Mucosa of rectum (tissue), 2 donors: Measurements from ENCODE around the gene DUSP16.
"Not testable (repeated sequence)": the region's sequence is repeated elsewhere in the genome, so short reads cannot be mapped to it uniquely, and the experiment has no call there.

Experiments
- H3K27ac ChIP-seq, 2 donors: one replicate each; pipeline ENCODE4 v1.7.0; 2013; ENCODE audit warnings: inconsistent platforms in 2 of 2, low read depth in 2 of 2, low read length in 2 of 2
- H3K27me3 ChIP-seq, 2 donors: one replicate each; pipeline ENCODE4 v1.7.0; 2013; ENCODE audit warnings: low read length in 2 of 2; ENCODE audit not compliant: control insufficient read depth in 2 of 2, insufficient read depth in 2 of 2
- H3K36me3 ChIP-seq, 2 donors: one replicate each; pipeline ENCODE4 v1.7.0; 2013; ENCODE audit warnings: low read length in 2 of 2; ENCODE audit not compliant: control insufficient read depth in 2 of 2, insufficient read depth in 2 of 2
- H3K4me1 ChIP-seq, 2 donors: one replicate each; pipeline ENCODE4 v1.7.0; 2013; ENCODE audit warnings: low read length in 2 of 2, mild to moderate bottlenecking in 1 of 2; ENCODE audit not compliant: control insufficient read depth in 2 of 2, insufficient read depth in 2 of 2
- H3K4me3 ChIP-seq, 2 donors: one replicate each; pipeline ENCODE4 v1.7.0; 2013; ENCODE audit warnings: low read length in 2 of 2
- H3K9ac ChIP-seq, 2 donors: one replicate each; pipeline ENCODE4 v1.7.0; 2013; ENCODE audit warnings: low read length in 2 of 2, low read depth in 1 of 2, mild to moderate bottlenecking in 1 of 2
- H3K9me3 ChIP-seq, 2 donors: one replicate each; pipeline ENCODE4 v1.7.0; 2013; ENCODE audit warnings: low read length in 2 of 2; ENCODE audit not compliant: control insufficient read depth in 2 of 2
- donor health status: healthy.
- donor health status: Normal muscosa, but diverticular disease.

DUSP16 gene

GRCh38 chr12:12585115-12585863 is 22.6 kb upstream of the DUSP16 start:
- Histone ChIP-seq H3K36me3 (no peaks in the 10 kb centered on the region), H3K9ac (no peak overlapping the region), H3K4me1 (peaks cover 16 to 24% of the 10 kb centered on the region in 2 donors), H3K27ac (no peak overlapping the region), H3K4me3 (no peak overlapping the region), H3K27me3 (peaks cover 0 to 2% of the 10 kb centered on the region in 2 donors), H3K9me3 (no peaks in the 10 kb centered on the region)

GRCh38 chr12:12583510-12584178 is 21.0 kb upstream of the DUSP16 start:
- Histone ChIP-seq H3K27me3 (peaks cover 0 to 2% of the 10 kb centered on the region in 2 donors), H3K4me3 (no peak overlapping the region), H3K27ac (no peak overlapping the region), H3K9me3 (no peaks in the 10 kb centered on the region), H3K4me1 (peaks cover 16 to 24% of the 10 kb centered on the region in 2 donors), H3K9ac (no peak overlapping the region), H3K36me3 (no peaks in the 10 kb centered on the region)

- Histone ChIP-seq H3K4me1 (peaks cover 16 to 23% of the 10 kb centered on the region in 2 donors), H3K27me3 (peaks cover 0 to 2% of the 10 kb centered on the region in 2 donors), H3K9ac (no peak overlapping the region), H3K27ac (peak overlapping the region in 1 of 2 donors; percentile 52), H3K36me3 (no peaks in the 10 kb centered on the region), H3K4me3 (no peak overlapping the region), H3K9me3 (no peaks in the 10 kb centered on the region)
Observed at GRCh38 chr12:12582895-12583303, 20.2 kb upstream of the DUSP16 start.

- H3K9me3 ChIP-seq = no peaks in the 10 kb centered on the region
- no peaks in the 10 kb centered on the region for H3K36me3 ChIP-seq
- H3K4me3 ChIP-seq = no peak overlapping the region
- H3K27me3 ChIP-seq = peaks cover 0 to 2% of the 10 kb centered on the region in 2 donors
- peaks cover 16 to 18% of the 10 kb centered on the region in 2 donors for H3K4me1 ChIP-seq
- peak overlapping the region in 1 of 2 donors; percentile 52 for H3K27ac ChIP-seq
- H3K9ac ChIP-seq = no peak overlapping the region
Observed at GRCh38 chr12:12582193-12582881, 19.7 kb upstream of the DUSP16 start.

GRCh38 chr12:12580716-12581115 is 18.1 kb upstream of the DUSP16 start:
- peaks cover 12 to 20% of the 10 kb centered on the region in 2 donors for H3K4me1 ChIP-seq
- not testable (repeated sequence) for H3K27ac ChIP-seq, H3K4me3 ChIP-seq, H3K27me3 ChIP-seq, H3K9me3 ChIP-seq, H3K9ac ChIP-seq, H3K36me3 ChIP-seq

- H3K27me3 ChIP-seq = no peaks in the 10 kb centered on the region
- H3K4me1 ChIP-seq = peaks cover 12 to 18% of the 10 kb centered on the region in 2 donors
- no peak overlapping the region for H3K4me3 ChIP-seq
- H3K36me3 ChIP-seq = no peaks in the 10 kb centered on the region
- no peaks in the 10 kb centered on the region for H3K9me3 ChIP-seq
- no peak overlapping the region for H3K27ac ChIP-seq
- no peak overlapping the region for H3K9ac ChIP-seq
Observed at GRCh38 chr12:12577786-12578185, 15.1 kb upstream of the DUSP16 start.

- no peak overlapping the region for H3K27ac ChIP-seq
- no peaks in the 10 kb centered on the region for H3K27me3 ChIP-seq
- no peaks in the 10 kb centered on the region for H3K36me3 ChIP-seq
- peaks cover 5 to 9% of the 10 kb centered on the region in 2 donors for H3K4me1 ChIP-seq
- no peak overlapping the region for H3K4me3 ChIP-seq
- no peak overlapping the region for H3K9ac ChIP-seq
- no peaks in the 10 kb centered on the region for H3K9me3 ChIP-seq
Observed at GRCh38 chr12:12572659-12573058, 10.0 kb upstream of the DUSP16 start.

- H3K4me1 ChIP-seq = peaks cover 8 to 15% of the 10 kb centered on the region in 2 donors
- not testable (repeated sequence) for H3K36me3 ChIP-seq, H3K9ac ChIP-seq, H3K27me3 ChIP-seq, H3K9me3 ChIP-seq, H3K4me3 ChIP-seq, H3K27ac ChIP-seq
Observed at GRCh38 chr12:12565971-12566370, 3.3 kb upstream of the DUSP16 start.

GRCh38 chr12:12564911-12565310 is 2.2 kb upstream of the DUSP16 start:
- Histone ChIP-seq H3K27ac (no peak overlapping the region), H3K27me3 (no peaks in the 10 kb centered on the region), H3K4me3 (no peak overlapping the region), H3K9ac (peak overlapping the region in 1 of 2 donors; percentile 17), H3K9me3 (no peaks in the 10 kb centered on the region), H3K36me3 (no peaks in the 10 kb centered on the region), H3K4me1 (peaks cover 8 to 21% of the 10 kb centered on the region in 2 donors)
